Coronary artery (tissue), 2 donors: ENCODE data around the gene C8B.

Experiments used
- DNase-seq: peaks from one replicate; pipeline ENCODE4 v3.0.0-alpha.2; 2017; ENCODE audit warnings: low spot score
- H3K27ac ChIP-seq, 2 donors: fragments of 200-600 bp; sonication (generic); one replicate each; pipeline ENCODE4 v1.5.1; 2016 to 2019
- H3K4me3 ChIP-seq: fragments of 200-600 bp; sonication (generic); 2 replicates; pipeline ENCODE4 v1.5.1; 2016; ENCODE audit warnings: mild to moderate bottlenecking, moderate library complexity
- CTCF ChIP-seq: fragments of 200-600 bp; sonication (generic); IDR thresholded peaks from one replicate; pipeline ENCODE4 v1.5.1; 2019; ENCODE audit warnings: antibody characterized with exemption

The C8B gene

GRCh38 chr1:56965916-56966697 lies at the start of gene C8B:
Gene C8B, minus strand, starts transcription at chr1:56966015. Its CDS starts 67 bp downstream, at chr1:56965948.
- Histone ChIP-seq H3K4me3 (no peak within 1 kb of the TSS), H3K27ac (no peak within 1 kb of the TSS)
- no peak for TF ChIP-seq CTCF
- no peak for DNase-seq

GRCh38 chr1:57015071-57015470 lies 49.3 kb upstream of the C8B start:
- H3K4me3 ChIP-seq, result no peak overlapping the region
- TF ChIP-seq CTCF, result no peak
- no peak for DNase-seq
- no peak overlapping the region for H3K27ac ChIP-seq

- Histone ChIP-seq H3K4me3 (no peak overlapping the region), H3K27ac (no peak overlapping the region)
- TF ChIP-seq CTCF, result no peak
- DNase-seq, result no peak
Observed at GRCh38 chr1:57013522-57013921, 47.7 kb upstream of the C8B start.

- no peak for DNase-seq
- TF ChIP-seq CTCF, result no peak
- Histone ChIP-seq H3K4me3 (no peak overlapping the region), H3K27ac (no peak overlapping the region)
Observed at GRCh38 chr1:57012315-57012714, 46.5 kb upstream of the C8B start.

- TF ChIP-seq CTCF, result no peak
- no peak overlapping the region for H3K27ac ChIP-seq
- H3K4me3 ChIP-seq, result no peak overlapping the region
- no peak for DNase-seq
Observed at GRCh38 chr1:57010511-57010910, 44.7 kb upstream of the C8B start.

GRCh38 chr1:57007948-57008347 lies 42.1 kb upstream of the C8B start:
- H3K4me3 ChIP-seq, result no peak overlapping the region
- no peak for TF ChIP-seq CTCF
- H3K27ac ChIP-seq, result no peak overlapping the region
- no peak for DNase-seq

GRCh38 chr1:57007472-57007871 lies 41.7 kb upstream of the C8B start:
- no peak for DNase-seq
- no peak for TF ChIP-seq CTCF
- Histone ChIP-seq H3K4me3 (no peak overlapping the region), H3K27ac (no peak overlapping the region)
